Ovary (tissue), 3 donors: ENCODE measurements around the gene DUSP9.

Experiments
- CTCF ChIP-seq, 3 donors: fragments of 450-650 bp in 2 of 3; fragments of 200-600 bp in 1 of 3; IDR thresholded peaks; one replicate each; pipeline versions ENCODE4 v1.5.1 to v1.8.0; 2016 to 2022; ENCODE audit warnings: antibody characterized with exemption in 3 of 3, mild to moderate bottlenecking in 1 of 3
- EP300 ChIP-seq: sonication (generic); formaldehyde crosslinking; IDR thresholded peaks from one replicate; pipeline ENCODE4 v1.6.1; 2017; ENCODE audit warnings: antibody characterized with exemption
- POLR2A ChIP-seq: fragments of 450-650 bp; IDR thresholded peaks from one replicate; pipeline ENCODE4 v1.6.1; 2017; ENCODE audit warnings: antibody characterized with exemption, mild to moderate bottlenecking, moderate library complexity
- donor health status: DM: no; HTN: no; CAD: no.

- no peak for TF ChIP-seq CTCF (IDR thresholded peaks at IDR 0.05)
- TF ChIP-seq EP300 = no peak
- TF ChIP-seq POLR2A = no peak
Observed at GRCh38 chrX:153659268-153659667, 12.3 kb downstream of the DUSP9 start.
